ENCODE data around the gene ABHD12B.

- TF ChIP-seq CTCF (IDR thresholded peaks at IDR 0.05) (no peak), ZFX (IDR thresholded peaks at IDR 0.05; ENCODE audit: borderline replicate concordance) (no peak)
Observed at GRCh38 chr14:50937800-50938199, 65.9 kb downstream of the ABHD12B start.

Data from 22Rv1 (cell line).